Neural cell (in vitro differentiated cells): ENCODE measurements around the gene MYH13. TPM values are rescaled to one million over a fixed set of nuclear protein-coding genes. Genes with fewer than 3 reads are reported as not detected.

ENCODE experiments used
- polyA plus RNA-seq: library from polyadenylated mRNA; depleted of rRNA; stranded (reverse); fragments of >200 nt; gene quantifications from 2 replicates; pipeline ENCODE4 v1.2.3, GENCODE V29; 2014

MYH13 gene
- polyA plus RNA-seq, 1 donor from 2014 or later = 0.05 TPM

Other genes starting within 250 kb of the MYH13 start
- gene GAS7, start 174.4 kb downstream of the MYH13 start, polyA plus RNA-seq = 23.6 and 30.9 TPM in 2 replicates
- 3.0 and 3.7 TPM in 2 replicates for gene MYH8, start 48.9 kb upstream of the MYH13 start, polyA plus RNA-seq
- not detected in 2 replicates for gene MYH4, start 96.6 kb upstream of the MYH13 start, polyA plus RNA-seq
- gene MYH1, start 145.5 kb upstream of the MYH13 start, polyA plus RNA-seq = not detected in 2 replicates
- gene MYH2, start 176.7 kb upstream of the MYH13 start, polyA plus RNA-seq = 0.04 TPM in 1 of 2 replicates, not detected in the other